GM21381 (cell line): Measurements from ENCODE around the gene ROMO1.

ENCODE experiments used
- ATAC-seq: cut with Tn5 transposase; IDR thresholded peaks from one replicate; pipeline ENCODE4 v1.9.1; 2021; ENCODE audit warnings: mild to moderate bottlenecking, moderate library complexity; ENCODE audit not compliant: unreplicated experiment

ROMO1 gene

DNA sequence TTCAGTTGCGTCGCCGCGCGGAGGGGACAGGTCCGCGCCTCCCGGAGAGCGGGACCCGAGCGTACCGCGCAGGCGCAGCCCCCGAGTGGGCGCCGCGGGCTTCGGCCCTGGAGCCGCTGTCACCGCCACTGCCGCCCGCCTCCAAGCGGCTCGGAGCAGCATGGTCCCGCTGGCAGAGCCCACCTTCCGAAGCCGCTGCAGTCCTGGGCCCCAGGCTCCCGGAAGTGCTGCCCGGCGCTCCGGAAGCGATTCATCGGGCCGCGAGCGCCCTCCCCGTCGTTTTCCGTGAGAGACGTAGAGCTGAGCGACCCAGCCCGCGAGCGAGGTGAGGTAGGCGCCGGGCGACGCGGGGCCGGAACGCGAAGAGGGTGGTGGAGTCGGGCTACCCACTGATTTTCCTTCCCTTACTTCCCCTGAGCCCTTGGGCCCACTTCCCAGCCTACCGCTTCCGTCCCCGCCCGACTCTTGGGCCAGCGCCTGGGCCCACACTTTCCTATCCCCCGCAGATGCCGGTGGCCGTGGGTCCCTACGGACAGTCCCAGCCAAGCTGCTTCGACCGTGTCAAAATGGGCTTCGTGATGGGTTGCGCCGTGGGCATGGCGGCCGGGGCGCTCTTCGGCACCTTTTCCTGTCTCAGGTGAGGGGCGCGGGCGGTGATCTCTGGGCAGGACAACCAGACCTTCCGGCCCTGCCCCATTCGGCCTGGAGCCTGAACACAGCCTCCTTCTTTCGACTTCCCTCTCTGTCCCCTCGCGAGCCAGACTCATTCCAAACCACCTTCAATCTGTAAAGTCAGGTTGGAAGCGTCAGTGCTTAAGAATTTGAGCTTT, at the start of gene ROMO1, which contains the start of gene NFS1:
Gene ROMO1, plus strand, starts transcription at position 279 of the 830 bp plus-strand sequence. Its CDS starts 228 bp downstream, at position 507.
Gene NFS1, minus strand, starts transcription at position 226 of the 830 bp plus-strand sequence. Its CDS starts 64 bp downstream, at position 162.
- peak; percentile 81 for ATAC-seq

DNA sequence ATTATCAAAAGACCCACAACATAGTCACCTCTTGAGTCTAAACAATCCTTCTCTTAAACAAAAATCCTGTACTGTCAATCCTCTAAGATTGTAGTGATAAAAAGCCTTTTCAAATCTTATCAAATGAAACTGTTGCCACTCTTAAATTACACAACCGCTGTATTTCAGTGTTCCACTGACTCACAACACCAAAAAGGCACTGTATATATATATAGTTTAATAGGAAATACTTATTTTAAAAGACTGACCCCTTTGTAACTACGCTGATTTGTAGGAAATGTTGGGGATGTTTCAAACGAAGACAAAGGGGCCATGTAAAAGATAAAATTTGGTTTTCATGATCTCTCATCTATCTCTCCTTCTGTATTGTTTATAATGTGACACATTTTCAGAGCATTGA, 48.6 kb upstream of the ROMO1 start:
- no peak for ATAC-seq

DNA sequence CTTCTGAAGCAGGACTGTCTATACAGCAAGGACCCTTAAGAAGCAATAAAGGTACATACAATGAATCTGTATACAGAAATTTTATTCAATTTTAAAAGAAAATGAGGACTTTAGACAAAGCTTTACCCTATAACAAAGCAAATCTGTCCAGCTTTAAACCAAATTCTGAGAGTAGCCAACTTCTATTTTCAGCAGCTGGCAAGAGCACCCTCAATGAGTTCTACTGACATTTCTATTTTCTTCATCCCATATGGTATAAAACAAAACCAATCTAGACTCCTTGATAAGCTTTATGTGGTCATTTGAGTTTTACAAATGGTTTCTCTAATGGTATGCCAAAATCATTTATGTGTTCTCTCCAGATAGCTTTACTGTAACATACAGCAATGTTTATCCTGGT, 47.2 kb upstream of the ROMO1 start:
- ATAC-seq, result no peak

DNA sequence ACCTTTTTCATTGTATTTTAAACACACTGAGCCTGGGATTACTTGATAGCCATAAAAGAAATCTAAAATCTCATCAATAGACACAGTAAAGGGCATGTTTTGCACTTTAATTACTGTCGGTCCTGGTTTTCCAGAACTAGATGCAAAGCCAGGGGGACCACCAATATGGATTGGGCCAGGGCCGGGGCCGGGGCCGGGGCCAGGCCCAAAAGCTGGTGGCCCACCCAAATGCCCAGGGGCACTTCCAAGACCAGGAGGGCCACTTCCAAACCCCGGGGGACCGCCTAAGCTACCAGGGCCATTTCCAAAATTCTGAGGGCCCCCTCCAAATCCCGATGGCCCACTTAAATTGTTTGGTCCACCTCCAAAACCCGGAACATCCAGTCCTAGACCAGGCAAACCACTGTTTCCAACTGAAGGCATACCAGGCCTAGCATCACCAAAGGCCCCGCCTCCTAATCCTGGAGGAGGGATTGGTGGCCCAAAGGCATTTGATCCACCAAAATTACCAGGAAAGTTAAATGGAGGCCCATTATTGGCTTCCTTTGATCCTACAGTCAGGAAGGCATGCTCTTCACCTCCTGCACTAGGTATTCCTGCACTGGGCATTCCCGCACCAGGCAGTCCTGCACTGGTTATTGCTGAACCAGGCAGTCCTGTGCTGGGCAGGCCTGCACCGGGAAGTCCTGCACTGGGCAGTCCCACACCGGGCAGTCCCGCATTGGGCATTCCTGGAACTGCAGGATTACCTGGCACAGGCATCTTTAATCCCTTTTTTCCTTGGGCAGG, 46.4 kb upstream of the ROMO1 start:
- no peak for ATAC-seq

DNA sequence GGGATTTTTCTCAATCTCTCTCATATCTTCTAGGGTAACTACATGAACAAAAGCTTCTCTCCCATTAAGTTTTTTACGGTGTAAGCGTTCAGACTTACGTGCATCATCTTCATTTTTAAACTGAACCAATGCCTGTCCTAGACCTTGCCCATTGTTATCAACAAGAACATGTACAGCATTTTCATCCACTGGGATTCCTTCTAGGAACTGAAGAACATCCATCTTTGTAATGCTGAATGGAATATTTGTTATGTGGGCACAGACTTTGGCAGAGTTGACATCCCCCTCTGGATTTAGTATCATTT, 45.8 kb upstream of the ROMO1 start:
- no peak for ATAC-seq

DNA sequence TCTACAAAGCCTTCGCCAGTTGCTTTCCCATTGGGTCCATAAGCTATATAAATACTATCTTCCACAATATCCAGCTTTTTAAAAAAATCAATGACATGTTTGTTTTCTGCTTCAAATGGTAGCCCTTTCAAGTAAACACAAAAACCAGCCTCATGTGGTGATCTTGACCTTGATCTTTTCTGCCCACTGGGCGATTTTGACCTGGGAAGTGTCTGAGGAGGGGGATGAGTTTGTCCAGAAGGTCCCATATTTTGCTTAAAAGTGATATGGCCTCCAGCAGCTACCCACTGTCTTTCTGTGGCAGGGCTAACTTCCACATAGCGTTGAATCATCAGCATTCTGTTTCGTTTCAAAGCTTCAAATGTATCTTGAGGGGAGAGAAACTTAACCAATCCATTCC, 45.3 kb upstream of the ROMO1 start:
- ATAC-seq, result no peak

DNA sequence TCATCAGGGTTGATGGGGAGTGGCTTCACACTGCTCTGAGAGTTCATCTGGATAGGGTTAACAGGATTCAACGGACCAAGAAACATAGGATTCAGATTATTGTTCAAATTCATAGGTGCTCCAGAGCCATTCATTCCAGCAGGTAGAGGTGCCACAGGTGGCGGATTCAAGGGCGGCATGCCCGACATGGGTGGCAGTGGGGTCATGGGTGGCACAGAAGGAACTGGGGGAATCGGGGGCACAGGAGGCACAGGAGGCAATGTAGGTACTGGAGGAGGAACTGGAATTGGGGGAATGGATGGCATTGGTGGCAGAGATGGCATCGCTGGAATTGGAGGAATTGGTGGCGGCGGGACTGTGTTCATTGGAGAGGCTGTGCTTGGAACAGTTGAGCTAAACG, 44.8 kb upstream of the ROMO1 start:
- ATAC-seq, result no peak

DNA sequence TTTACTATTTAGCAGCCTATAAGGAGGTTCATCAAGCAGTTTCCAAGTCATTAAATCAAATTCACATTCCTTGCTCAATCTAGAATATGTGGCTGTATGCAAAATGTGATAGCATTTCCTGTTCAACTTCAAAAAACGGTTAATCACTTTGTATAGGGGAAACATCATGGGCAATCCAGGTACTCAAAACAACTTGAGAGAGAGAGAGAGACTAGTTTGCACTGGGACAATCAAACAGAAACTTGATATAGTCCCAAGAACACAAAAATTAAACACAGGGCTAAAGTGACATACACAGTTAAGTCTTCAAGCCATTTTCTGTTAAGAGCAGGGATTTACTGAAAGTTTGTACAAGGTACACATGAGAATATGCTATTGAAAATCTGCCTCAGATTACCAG, 41.9 kb upstream of the ROMO1 start:
- no peak for ATAC-seq

DNA sequence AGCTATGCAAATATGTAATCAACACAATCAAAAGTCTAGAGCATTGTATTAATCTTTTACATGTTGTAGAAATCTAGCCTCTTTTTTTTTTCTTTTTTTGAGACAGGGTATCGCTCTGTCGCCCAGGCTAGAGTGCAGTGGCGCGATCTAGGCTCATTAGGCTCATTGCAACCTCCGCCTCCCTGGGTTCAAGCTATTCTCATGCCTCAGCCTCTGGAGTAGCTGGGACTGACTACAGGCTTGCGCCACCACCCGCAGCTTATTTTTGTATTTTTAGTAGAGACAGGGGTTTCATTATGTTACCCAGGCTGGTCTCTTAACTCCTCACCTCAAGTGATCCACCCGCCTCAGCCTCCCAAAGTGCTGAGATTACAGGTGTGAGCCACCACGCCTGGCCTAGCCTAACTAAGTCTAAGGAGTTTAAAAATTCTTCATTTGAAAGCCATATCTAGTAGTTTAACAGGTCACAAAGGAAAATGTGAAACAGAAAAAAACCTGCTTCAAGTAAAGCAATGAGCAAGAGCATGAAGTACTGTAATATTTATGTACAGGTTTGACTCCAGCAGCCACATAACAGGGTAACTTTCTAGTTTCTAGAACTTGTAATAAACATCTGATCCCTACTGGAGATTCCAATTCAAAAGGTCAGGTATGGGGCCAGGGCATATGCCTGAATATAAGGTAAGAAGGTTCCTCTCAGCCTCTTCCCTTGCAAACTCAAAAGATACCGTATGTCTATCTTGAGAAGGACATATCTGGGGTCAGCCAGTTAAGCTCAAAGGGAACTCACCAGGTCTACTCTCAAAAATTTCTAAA, 38.9 kb upstream of the ROMO1 start:
- no peak for ATAC-seq

DNA sequence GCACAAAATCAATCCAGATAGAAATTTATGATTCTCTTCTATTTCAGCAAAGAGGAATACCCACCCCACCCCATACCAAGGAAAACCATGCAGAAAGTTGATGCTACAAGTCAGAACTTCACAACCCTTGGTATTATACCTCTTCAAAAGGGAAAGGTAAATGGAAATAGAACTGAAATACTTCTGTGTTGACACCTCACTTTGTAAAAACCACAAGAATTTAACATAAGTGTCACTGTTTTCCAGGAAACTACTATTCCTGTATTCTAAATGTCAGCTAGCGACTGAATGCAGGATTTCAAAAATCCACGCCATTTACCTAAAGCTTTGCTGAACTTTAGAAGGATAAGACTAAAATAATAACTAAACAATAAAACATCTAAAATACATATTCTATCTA, 38.2 kb upstream of the ROMO1 start:
- ATAC-seq, result no peak

DNA sequence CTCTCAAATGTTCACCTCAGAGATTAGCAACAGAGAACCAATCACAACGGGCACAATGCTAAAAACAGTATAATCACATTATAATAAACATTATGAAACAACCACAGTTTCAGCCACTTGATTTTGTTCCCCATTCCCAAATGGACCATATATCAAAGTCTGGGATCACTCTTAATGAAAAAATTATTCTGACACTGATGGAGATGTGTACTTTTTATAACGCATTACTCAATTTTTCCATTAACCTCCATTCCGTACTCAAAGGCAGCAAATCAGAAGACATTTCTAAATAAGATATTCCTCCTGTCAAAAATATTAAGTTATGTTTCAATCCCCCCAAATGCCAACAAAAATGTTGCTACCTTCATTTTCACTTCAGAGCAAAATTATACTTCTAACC, 37.3 kb upstream of the ROMO1 start:
- no peak for ATAC-seq

DNA sequence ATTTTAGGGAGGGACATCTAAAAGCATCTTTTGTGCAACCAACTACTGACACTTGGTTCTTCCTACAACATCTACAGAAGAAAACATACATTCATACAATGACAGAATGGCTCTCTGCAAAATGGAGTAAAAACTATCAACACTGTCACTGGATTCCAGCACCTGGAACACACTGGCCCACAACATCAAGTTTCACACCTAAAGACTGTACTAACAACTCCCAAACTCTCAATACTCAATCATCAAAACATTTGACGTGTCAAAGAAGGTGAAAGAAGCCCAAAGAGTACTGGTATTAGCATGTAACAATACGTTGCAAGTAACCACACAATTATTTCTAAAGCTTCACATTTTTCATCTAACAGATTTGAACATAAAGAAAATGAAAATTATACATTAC, 36.7 kb upstream of the ROMO1 start:
- no peak for ATAC-seq

DNA sequence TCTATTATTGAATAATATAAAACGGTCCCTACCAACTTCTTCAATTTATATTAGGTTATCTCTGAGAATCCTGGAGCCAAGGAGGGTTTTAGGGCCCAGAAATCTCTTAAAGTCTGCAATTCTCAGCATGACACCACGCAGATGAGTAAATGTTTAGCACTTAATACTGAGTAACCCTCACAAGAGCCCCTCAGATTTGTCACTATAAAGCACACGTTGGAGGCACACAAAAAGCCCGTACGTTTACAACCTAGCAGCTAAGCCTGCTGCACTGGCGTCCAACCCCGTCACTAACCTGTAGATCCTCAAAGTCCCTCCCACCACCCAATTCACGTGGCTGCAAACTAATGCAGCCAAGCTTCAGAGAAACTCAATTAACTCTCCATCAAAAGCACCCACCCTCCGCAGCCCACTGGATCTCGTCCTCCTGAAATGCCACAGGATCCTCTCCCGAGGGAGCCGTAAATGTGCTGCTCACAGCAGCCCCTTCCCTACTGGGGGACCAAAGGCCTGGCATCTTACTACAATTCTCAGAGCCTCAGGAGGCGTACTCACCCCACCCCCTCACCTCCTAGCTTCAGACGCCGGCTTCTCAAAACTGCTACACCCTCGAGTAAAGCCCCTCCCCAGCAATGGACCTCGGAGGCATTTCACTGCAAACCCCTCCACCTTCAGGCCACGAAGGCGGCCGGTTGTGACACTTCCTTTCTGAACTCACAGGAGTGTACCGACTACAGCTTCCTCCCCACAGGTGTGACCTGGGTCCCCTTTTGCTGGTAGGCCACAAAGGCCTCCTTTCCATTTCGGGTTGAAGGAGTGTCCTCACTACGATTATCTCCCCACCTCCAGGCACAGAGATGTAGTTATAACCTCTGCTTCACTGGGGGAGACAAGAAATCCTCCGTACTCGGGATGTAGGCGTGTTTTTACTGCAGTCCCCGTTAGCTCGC, 35.4 kb upstream of the ROMO1 start:
- ATAC-seq, result peak; percentile 33

DNA sequence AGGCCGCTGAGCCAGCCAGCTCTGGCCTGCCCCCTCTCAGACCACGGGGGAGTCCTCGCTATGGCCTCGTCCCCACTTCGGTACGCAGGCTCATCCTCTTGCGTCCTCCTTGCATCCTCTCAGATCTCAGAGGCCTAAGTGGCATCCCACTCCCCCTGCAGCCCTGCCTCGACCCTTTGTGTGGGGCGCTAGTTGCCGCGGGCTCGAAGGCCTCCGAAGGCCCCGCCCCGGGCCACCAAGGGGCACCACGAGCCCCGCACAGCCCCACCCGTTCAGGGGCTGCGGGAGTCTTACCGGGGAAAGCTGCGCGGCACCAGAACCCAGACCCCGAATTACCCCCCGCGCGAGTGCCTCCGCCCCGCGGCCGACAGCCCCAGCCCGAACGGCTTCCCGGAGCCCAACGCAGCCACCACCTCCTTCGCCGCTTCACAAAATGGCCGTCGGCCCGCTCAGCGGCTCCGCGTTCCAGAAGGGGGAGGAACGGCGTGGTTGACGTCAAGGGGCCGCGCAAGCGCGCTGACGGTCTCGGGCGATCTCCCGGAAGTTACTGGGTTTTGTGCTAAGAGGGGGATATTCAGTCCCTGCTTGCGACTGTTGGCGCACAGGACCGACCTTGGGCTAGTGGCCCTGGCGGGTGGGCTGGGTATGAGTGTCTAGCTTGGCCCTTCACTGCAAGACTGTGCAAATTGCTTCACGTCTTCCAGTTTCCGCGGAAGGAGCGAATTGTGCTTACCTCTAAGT, 34.6 kb upstream of the ROMO1 start, which contains the start of the genes CPNE1 and RBM12:
Gene CPNE1, minus strand, starts transcription at position 435 of the 741 bp plus-strand sequence. CDS start 31,977 bp downstream, outside the sequence.
Gene RBM12, minus strand, starts transcription at position 435 of the 741 bp plus-strand sequence. CDS start 9,578 bp downstream, outside the sequence.
- peak; percentile 72 for ATAC-seq

DNA sequence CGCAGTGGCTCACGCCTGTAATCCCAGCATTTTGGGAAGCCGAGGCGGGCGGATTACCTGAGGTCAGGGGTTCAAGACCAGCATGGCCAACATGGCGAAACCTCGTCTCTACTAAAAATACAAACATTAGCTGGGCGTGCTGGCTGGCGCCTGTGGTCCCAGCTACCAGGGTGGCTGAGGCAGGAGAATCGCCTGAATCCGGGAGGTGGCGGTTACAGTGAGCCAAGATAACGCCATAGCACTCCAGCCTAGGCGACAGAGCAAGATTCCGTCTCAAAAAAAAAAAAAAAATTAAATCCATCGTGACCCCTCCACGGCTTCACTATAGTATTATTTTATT, 33.3 kb upstream of the ROMO1 start:
- ATAC-seq, result no peak

DNA sequence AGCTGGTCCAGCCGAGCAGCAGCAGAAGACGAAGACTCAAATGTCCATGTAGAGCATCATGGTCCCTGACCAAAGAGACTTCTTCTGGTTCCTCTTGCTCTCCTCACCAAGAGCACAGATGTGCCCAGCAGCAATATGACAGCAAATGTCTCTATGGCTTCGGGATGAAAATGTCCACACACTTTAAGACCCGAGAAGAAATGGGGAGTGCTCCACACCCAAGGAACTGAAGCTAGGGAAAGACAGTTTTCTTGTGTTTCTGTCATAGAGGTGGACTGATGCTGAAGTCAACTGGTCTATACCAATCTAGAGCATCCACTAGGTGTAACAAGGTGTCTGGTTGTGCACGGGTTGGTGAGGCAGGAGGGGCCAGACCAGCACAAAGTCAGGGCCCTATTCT, 30.0 kb upstream of the ROMO1 start:
- ATAC-seq, result no peak

DNA sequence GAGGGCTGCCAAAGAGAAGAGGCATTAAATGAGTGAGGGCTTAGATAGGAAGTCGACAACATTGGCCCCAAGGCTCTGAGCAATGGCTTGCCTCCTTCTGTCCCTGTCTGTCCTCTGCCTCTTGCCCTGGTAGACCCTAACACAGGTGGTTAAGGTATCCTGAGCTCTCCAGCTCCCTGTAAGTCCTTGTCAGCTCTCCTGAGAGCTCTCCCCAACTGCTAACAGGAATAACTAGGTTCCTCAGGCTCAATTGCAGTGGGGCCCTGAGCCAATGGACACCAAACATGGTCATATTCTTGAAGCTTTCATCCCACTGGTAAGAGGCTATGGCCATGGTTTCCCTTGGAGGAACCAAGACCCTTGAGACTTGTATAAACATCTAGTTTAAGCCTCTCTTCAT, 29.5 kb upstream of the ROMO1 start:
- ATAC-seq, result no peak

DNA sequence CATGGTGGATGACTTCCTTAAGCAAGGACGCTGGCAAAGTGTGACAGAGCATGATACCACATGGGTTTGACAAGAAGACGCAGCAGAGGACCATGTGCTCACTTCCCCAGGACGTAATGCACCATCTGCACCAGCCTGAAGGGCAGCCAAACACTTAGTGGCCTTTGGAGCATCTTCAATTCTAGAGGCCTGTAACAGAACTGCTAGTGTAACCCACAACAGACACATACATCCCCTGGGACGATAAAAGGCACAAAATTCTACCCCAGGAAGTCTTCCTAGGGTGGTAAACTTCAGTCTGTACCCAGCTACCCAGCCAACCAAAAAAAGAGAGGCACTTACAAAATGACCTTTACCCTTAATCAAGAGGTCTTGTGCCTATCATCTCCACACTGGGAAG, 25.3 kb upstream of the ROMO1 start:
- no peak for ATAC-seq

DNA sequence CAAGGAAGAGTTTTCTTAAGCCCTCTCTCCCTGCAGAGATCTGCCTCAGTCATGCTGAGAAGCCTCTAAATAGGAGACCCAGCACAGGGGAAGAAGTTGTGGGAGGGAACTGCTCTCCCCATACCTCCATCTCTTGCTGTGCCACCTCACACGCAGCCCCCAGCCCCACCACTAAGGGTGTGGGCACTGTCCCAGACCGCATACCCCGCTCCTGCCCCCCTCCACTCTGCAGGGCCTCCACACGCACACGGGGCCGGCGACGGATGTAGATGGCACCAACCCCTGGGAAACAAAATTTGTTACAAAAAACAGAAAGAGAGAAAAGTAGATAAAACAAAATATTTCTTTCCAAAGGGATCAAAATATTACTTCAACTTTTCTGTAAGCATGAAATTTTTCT, 24.3 kb upstream of the ROMO1 start:
- no peak for ATAC-seq
